ENCODE measurements around the gene FRS3. TPM values are rescaled to one million over a fixed set of nuclear protein-coding genes. Genes with fewer than 3 reads are reported as not detected.
A peak's percentile ranks its signal among the peaks of the same experiment; 100 is the strongest.

FRS3 gene
- total and polyA plus RNA-seq, 2 of the 13 experiments (the other 11 are each of a cell fraction or from before 2014, with no cell fraction given) = 3.0 to 7.4 TPM

DNA sequence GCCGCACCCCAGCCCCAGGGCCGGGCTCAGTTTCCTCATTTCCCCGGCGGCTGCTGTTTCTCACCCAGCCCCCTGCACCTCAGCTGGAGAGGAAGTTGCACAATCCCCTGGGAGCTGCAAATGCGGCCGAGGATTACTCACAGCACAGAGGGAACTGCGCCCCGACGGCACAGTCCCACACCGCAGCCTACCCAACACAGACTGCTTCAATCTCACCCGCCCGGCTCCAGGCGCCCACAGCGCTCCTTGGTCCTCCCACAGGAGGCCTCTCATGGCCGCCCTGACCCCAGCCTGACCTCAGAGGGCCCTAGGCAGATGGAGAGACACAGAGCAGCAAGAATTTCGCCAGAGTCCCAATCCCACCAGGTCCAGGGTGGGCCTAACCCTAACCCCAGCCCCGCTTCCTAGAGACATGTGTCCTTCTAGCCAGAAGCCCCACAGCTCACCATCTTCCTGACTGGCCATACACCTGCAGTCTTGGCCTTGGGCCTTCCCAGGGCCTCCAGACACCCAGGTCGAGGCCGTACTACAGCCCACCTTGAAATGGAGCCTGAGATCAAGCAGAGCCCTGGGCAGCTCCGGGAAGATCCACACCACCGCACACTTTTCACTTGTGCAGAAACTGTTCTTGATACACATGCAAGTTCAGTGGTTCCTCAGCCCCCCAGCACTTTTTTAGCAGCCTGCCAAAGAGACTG, 56.0 kb downstream of the FRS3 start (continued):
- TF ChIP-seq SOX13 (IDR thresholded peaks at IDR 0.05) (no peak), SOX13 (CRISPR knock-in tag; conservative IDR thresholded peaks at IDR 0.05 in 1 of 2, IDR thresholded peaks at IDR 0.05 in 1 of 2) (peak in 1 of 2 experiments; percentile 42; a peak in 1 of 4 replicates), ZNF260 (CRISPR knock-in tag; IDR thresholded peaks at IDR 0.05; ENCODE audit: borderline replicate concordance, low read depth) (no peak), ZNF33B (CRISPR knock-in tag; IDR thresholded peaks at IDR 0.05) (peak; percentile 87; the same call in 1 of the 2 replicates), BRCA1 (CRISPR knock-in tag; IDR thresholded peaks at IDR 0.05) (peak; percentile 65; the same call in 1 of the 2 replicates), TSC22D2 (CRISPR knock-in tag; IDR thresholded peaks at IDR 0.05; ENCODE audit: borderline replicate concordance) (0 out of 2 replicates have a peak, but pooled peaks have one; percentile 62), ZNF333 (CRISPR knock-in tag; IDR thresholded peaks at IDR 0.05; ENCODE audit: borderline replicate concordance) (no peak), CEBPB (IDR thresholded peaks at IDR 0.05; ENCODE audit: borderline replicate concordance, low read depth, low read length) (peak; percentile 100), ZNF670 (CRISPR knock-in tag; IDR thresholded peaks at IDR 0.05; ENCODE audit: borderline replicate concordance) (no peak), SRSF9 (IDR thresholded peaks at IDR 0.05; ENCODE audit: borderline replicate concordance, insufficient read depth, low read depth, low read length, poor library complexity, severe bottlenecking) (no peak), ZNF703 (CRISPR knock-in tag; IDR thresholded peaks at IDR 0.05; ENCODE audit: borderline replicate concordance) (peak; percentile 36; the same call in 1 of the 2 replicates), ZNF263 (CRISPR knock-in tag; IDR thresholded peaks at IDR 0.05) (peak; percentile 80), ZNF839 (CRISPR knock-in tag; IDR thresholded peaks at IDR 0.05; ENCODE audit: borderline replicate concordance) (no peak), ZFP36L1 (CRISPR knock-in tag; IDR thresholded peaks at IDR 0.05) (no peak), ZNF121 (CRISPR knock-in tag; IDR thresholded peaks at IDR 0.05) (peak; percentile 44; the same call in 1 of the 2 replicates)
- TF ChIP-seq, protein P1, sequence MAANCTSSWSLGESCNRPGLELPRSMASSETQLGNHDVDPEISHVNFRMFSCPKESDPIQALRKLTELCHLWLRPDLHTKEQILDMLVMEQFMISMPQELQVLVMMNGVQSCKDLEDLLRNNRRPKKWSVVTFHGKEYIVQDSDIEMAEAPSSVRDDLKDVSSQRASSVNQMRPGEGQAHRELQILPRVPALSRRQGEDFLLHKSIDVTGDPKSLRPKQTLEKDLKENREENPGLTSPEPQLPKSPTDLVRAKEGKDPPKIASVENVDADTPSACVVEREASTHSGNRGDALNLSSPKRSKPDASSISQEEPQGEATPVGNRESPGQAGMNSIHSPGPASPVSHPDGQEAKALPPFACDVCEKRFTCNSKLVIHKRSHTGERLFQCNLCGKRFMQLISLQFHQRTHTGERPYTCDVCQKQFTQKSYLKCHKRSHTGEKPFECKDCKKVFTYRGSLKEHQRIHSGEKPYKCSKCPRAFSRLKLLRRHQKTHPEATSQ (CRISPR knock-in tag; IDR thresholded peaks at IDR 0.05; ENCODE audit: borderline replicate concordance) = no peak
- TF ChIP-seq, protein P2, sequence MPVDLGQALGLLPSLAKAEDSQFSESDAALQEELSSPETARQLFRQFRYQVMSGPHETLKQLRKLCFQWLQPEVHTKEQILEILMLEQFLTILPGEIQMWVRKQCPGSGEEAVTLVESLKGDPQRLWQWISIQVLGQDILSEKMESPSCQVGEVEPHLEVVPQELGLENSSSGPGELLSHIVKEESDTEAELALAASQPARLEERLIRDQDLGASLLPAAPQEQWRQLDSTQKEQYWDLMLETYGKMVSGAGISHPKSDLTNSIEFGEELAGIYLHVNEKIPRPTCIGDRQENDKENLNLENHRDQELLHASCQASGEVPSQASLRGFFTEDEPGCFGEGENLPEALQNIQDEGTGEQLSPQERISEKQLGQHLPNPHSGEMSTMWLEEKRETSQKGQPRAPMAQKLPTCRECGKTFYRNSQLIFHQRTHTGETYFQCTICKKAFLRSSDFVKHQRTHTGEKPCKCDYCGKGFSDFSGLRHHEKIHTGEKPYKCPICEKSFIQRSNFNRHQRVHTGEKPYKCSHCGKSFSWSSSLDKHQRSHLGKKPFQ (CRISPR knock-in tag; IDR thresholded peaks at IDR 0.05; ENCODE audit: insufficient replicate concordance) = no peak
- TF ChIP-seq, protein P3, sequence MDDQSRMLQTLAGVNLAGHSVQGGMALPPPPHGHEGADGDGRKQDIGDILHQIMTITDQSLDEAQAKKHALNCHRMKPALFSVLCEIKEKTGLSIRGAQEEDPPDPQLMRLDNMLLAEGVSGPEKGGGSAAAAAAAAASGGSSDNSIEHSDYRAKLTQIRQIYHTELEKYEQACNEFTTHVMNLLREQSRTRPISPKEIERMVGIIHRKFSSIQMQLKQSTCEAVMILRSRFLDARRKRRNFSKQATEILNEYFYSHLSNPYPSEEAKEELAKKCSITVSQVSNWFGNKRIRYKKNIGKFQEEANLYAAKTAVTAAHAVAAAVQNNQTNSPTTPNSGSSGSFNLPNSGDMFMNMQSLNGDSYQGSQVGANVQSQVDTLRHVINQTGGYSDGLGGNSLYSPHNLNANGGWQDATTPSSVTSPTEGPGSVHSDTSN (CRISPR knock-in tag; IDR thresholded peaks at IDR 0.05; ENCODE audit: borderline replicate concordance) = no peak
- TF ChIP-seq, protein P4, sequence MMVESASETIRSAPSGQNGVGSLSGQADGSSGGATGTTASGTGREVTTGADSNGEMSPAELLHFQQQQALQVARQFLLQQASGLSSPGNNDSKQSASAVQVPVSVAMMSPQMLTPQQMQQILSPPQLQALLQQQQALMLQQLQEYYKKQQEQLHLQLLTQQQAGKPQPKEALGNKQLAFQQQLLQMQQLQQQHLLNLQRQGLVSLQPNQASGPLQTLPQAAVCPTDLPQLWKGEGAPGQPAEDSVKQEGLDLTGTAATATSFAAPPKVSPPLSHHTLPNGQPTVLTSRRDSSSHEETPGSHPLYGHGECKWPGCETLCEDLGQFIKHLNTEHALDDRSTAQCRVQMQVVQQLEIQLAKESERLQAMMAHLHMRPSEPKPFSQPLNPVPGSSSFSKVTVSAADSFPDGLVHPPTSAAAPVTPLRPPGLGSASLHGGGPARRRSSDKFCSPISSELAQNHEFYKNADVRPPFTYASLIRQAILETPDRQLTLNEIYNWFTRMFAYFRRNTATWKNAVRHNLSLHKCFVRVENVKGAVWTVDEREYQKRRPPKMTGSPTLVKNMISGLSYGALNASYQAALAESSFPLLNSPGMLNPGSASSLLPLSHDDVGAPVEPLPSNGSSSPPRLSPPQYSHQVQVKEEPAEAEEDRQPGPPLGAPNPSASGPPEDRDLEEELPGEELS (CRISPR knock-in tag; IDR thresholded peaks at IDR 0.05) = peak; percentile 74
